H1 (cell line): ENCODE results near the gene ZNF8. TPM values are rescaled to one million over a fixed set of nuclear protein-coding genes. Genes with fewer than 3 reads are reported as not detected.

Source experiments
- CTCF ChIA-PET: fragments of 300-600 bp; sonication (Branson Sonifier 250); formaldehyde crosslinking; loops from one replicate; lab custom pipeline; 2021; ENCODE audit not compliant: partially characterized antibody; lab: Charles Lee
- POLR2A ChIA-PET: fragments of 300-600 bp; sonication (Branson Sonifier 250); formaldehyde crosslinking; loops from one replicate; lab custom pipeline; 2021; ENCODE audit warnings: inconsistent platforms; ENCODE audit not compliant: partially characterized antibody; lab: Charles Lee
- DNase-seq, 2 experiments: peaks; one replicate each; pipeline versions ENCODE4 v3.0.0 to v3.0.0-alpha.2; 2010 to 2022; ENCODE audit warnings: low spot score in 2 of 2, low read depth in 1 of 2, mixed read lengths in 1 of 2
- FAIRE-seq: peaks from 2 replicates; lab custom pipeline; 2011; peaks lifted over from hg19 to GRCh38; lab: Jason Lieb, UNC
- H2AFZ ChIP-seq: 2 replicates; pipeline ENCODE4 v1.8.1; 2012; ENCODE audit warnings: low read length, inconsistent platforms
- H2AK5ac ChIP-seq: 2 replicates; pipeline ENCODE4 v1.6.1; 2013; ENCODE audit warnings: low read depth, low read length
- H2BK120ac ChIP-seq: replicated peaks from 2 replicates; pipeline ENCODE3; 2013; ENCODE audit warnings: low read depth, low read length, inconsistent platforms
- H2BK12ac ChIP-seq: 2 replicates; pipeline ENCODE4 v1.6.1; 2013; ENCODE audit warnings: low read depth, low read length
- H2BK15ac ChIP-seq: 2 replicates; pipeline ENCODE4 v1.6.1; 2013; ENCODE audit warnings: low read length
- H2BK20ac ChIP-seq: 2 replicates; pipeline ENCODE4 v1.6.1; 2013; ENCODE audit warnings: low read length
- H2BK5ac ChIP-seq: 2 replicates; pipeline ENCODE4 v1.6.1; 2013; ENCODE audit warnings: low read depth, low read length
- H3K14ac ChIP-seq: 2 replicates; pipeline ENCODE4 v1.6.1; 2013; ENCODE audit warnings: inconsistent platforms; ENCODE audit not compliant: insufficient read length
- H3K18ac ChIP-seq: 2 replicates; pipeline ENCODE4 v1.6.1; 2013; ENCODE audit warnings: low read length; ENCODE audit errors: extremely low read depth
- H3K23ac ChIP-seq: 2 replicates; pipeline ENCODE4 v1.6.1; 2013; ENCODE audit warnings: inconsistent platforms; ENCODE audit not compliant: insufficient read length
- H3K23me2 ChIP-seq: 2 replicates; pipeline ENCODE4 v1.6.1; 2013; ENCODE audit warnings: low read depth, low read length
- H3K27ac ChIP-seq: 2 replicates; pipeline ENCODE4 v1.6.1; 2011; ENCODE audit warnings: low read depth, low read length, inconsistent platforms
- H3K27me3 ChIP-seq, 4 experiments: replicated peaks in 1 of 4; 1 replicate in 1 of 4; 2 replicates in 3 of 4; pipeline versions ENCODE4 v1.6.1 to v1.8.1; 2011 to 2013; ENCODE audit warnings: low read length in 3 of 4, mild to moderate bottlenecking in 3 of 4, inconsistent platforms in 2 of 4, mixed read lengths in 2 of 4, moderate library complexity in 1 of 4; ENCODE audit not compliant: control insufficient read depth in 3 of 4, insufficient read depth in 3 of 4; ENCODE audit errors: extremely low read depth in 1 of 4
- H3K36me3 ChIP-seq, 4 experiments: 2 replicates each; pipeline versions ENCODE4 v1.6.1 to v1.8.1; 2011 to 2013; ENCODE audit warnings: mild to moderate bottlenecking in 4 of 4, low read length in 3 of 4, moderate library complexity in 2 of 4, control low read depth in 1 of 4, inconsistent platforms in 1 of 4; ENCODE audit not compliant: insufficient read depth in 4 of 4, control insufficient read depth in 2 of 4
- H3K4ac ChIP-seq: replicated peaks from 2 replicates; pipeline ENCODE3; 2013; ENCODE audit warnings: low read length, low read depth, mixed read lengths, inconsistent platforms; ENCODE audit not compliant: insufficient read length
- H3K4me1 ChIP-seq, 4 experiments: replicated peaks in 1 of 4; 1 replicate in 1 of 4; 2 replicates in 3 of 4; pipeline versions ENCODE4 v1.6.1 to v1.8.1; 2011 to 2013; ENCODE audit warnings: low read length in 3 of 4, inconsistent platforms in 2 of 4, mixed read lengths in 1 of 4; ENCODE audit not compliant: insufficient read depth in 4 of 4, control insufficient read depth in 3 of 4
- H3K4me2 ChIP-seq, 2 experiments: 2 replicates each; pipeline versions ENCODE4 v1.6.1 to v1.8.1; 2011 to 2013; ENCODE audit warnings: low read depth in 2 of 2, low read length in 2 of 2, control low read depth in 1 of 2, inconsistent platforms in 1 of 2, mild to moderate bottlenecking in 1 of 2; ENCODE audit not compliant: insufficient read depth in 1 of 2
- H3K4me3 ChIP-seq, 4 experiments: fragments of 200-600, 300-600 bp in 1 of 4; sonication (generic), shearing (Covaris generic), sonication (Bioruptor Twin) in 1 of 4; 2 replicates each; pipeline versions ENCODE4 v1.5.1 to v1.8.1; 2011 to 2016; ENCODE audit warnings: low read length in 4 of 4, low read depth in 3 of 4, control low read depth in 2 of 4, inconsistent platforms in 2 of 4, mild to moderate bottlenecking in 2 of 4, mixed read lengths in 1 of 4, moderate library complexity in 1 of 4; ENCODE audit not compliant: insufficient read depth in 2 of 4; ENCODE audit errors: extremely low read depth in 1 of 4
- H3K56ac ChIP-seq: replicated peaks from 2 replicates; pipeline ENCODE3; 2013; ENCODE audit warnings: low read depth, mild to moderate bottlenecking, mixed read lengths, low read length, inconsistent platforms; ENCODE audit not compliant: insufficient read length
- H3K79me1 ChIP-seq: 2 replicates; pipeline ENCODE4 v1.6.1; 2013; ENCODE audit warnings: low read depth, low read length, control low read depth
- H3K79me2 ChIP-seq, 2 experiments: 2 replicates each; pipeline versions ENCODE4 v1.6.1 to v1.8.1; 2012 to 2013; ENCODE audit warnings: low read length in 2 of 2, mild to moderate bottlenecking in 2 of 2, inconsistent platforms in 1 of 2; ENCODE audit not compliant: insufficient read depth in 2 of 2, control insufficient read depth in 1 of 2
- H3K9ac ChIP-seq, 4 experiments: replicated peaks in 1 of 4; 1 replicate in 1 of 4; 2 replicates in 3 of 4; pipeline versions ENCODE4 v1.6.1 to v1.8.1; 2011 to 2013; ENCODE audit warnings: low read depth in 3 of 4, low read length in 3 of 4, control low read depth in 2 of 4, mild to moderate bottlenecking in 2 of 4, moderate library complexity in 2 of 4, inconsistent platforms in 1 of 4; ENCODE audit errors: extremely low read depth in 1 of 4
- H3K9me3 ChIP-seq, 2 experiments: 2 replicates each; pipeline versions ENCODE4 v1.6.1 to v1.8.1; 2012 to 2013; ENCODE audit warnings: mild to moderate bottlenecking in 2 of 2, moderate library complexity in 2 of 2, control low read depth in 1 of 2, inconsistent platforms in 1 of 2, low read depth in 1 of 2, low read length in 1 of 2, mixed read lengths in 1 of 2; ENCODE audit not compliant: insufficient read depth in 2 of 2
- H4K20me1 ChIP-seq, 2 experiments: replicated peaks in 1 of 2; 2 replicates each; pipeline versions ENCODE3 to v1.8.1; 2011 to 2013; ENCODE audit warnings: inconsistent platforms in 2 of 2, low read length in 2 of 2, mild to moderate bottlenecking in 1 of 2; ENCODE audit not compliant: insufficient read depth in 2 of 2, control insufficient read depth in 1 of 2
- H4K5ac ChIP-seq: 2 replicates; pipeline ENCODE4 v1.6.1; 2013; ENCODE audit warnings: low read length, low read depth, mixed read lengths, inconsistent platforms; ENCODE audit not compliant: insufficient read length
- H4K8ac ChIP-seq: 2 replicates; pipeline ENCODE4 v1.8.0; 2013; ENCODE audit warnings: mild to moderate bottlenecking, moderate library complexity, low read length, inconsistent platforms; ENCODE audit not compliant: insufficient read depth; ENCODE audit errors: extremely low read depth
- H4K91ac ChIP-seq: replicated peaks from 2 replicates; pipeline ENCODE3; 2013; ENCODE audit warnings: low read length, mixed read lengths, inconsistent platforms; ENCODE audit not compliant: insufficient read length
- HDAC2 ChIP-seq, 2 experiments: fragments of 300-600 bp in 1 of 2; sonication (generic) in 1 of 2; IDR thresholded peaks; 2 replicates each; pipeline ENCODE4 v1.6.1; 2011 to 2012; ENCODE audit warnings: low read depth in 2 of 2, low read length in 2 of 2, mild to moderate bottlenecking in 2 of 2, moderate library complexity in 2 of 2, borderline replicate concordance in 1 of 2, inconsistent platforms in 1 of 2
- MAFK ChIP-seq: IDR thresholded peaks from 2 replicates; pipeline ENCODE4 v1.6.1; 2012; ENCODE audit warnings: low read depth, mild to moderate bottlenecking, improper control_type of control experiment, low read length
- WGBS, 2 experiments: shearing (Covaris generic) in 1 of 2; methylation state at CpG; one replicate each; pipeline versions ENCODE4 v1.1.6 to v1.1.7; 2013 to 2015; ENCODE audit warnings: low lambda C conversion rate in 2 of 2, mixed read lengths in 2 of 2, inconsistent platforms in 1 of 2, low coverage in 1 of 2, missing lambda C conversion rate in 1 of 2; ENCODE audit not compliant: insufficient replicate concordance in 2 of 2, insufficient coverage in 1 of 2, insufficient read length in 1 of 2; ENCODE audit errors: extremely low coverage in 1 of 2, missing lambda C conversion rate in 1 of 2; 5-methylcytosine and 5-hydroxymethylcytosine counted together
- polyA plus RNA-seq, 7 experiments: library from polyadenylated mRNA; depleted of rRNA in 3 of 7; stranded (reverse) in 5 of 7; unstranded in 2 of 7; fragments of >200 nt in 5 of 7; fragments of 200-250 nt in 2 of 7; gene quantifications; 1 replicate in 5 of 7; 2 replicates in 1 of 7; 4 replicates in 1 of 7; pipeline versions ENCODE4 v1.2.1 to v1.2.3, GENCODE V29; 2011 to 2013; ENCODE audit warnings: missing spikeins in 2 of 7, mixed read lengths in 2 of 7
- total RNA-seq: library from RNA; stranded (reverse); fragmentation: NEBNext Ultra II Directional; extraction: Animal tissue kit (Norgen Biotek cat#: 25700); gene quantifications from 2 replicates; pipeline ENCODE4 v1.2.1, GENCODE V29; 2021

ZNF8 gene
- total and polyA plus RNA-seq, 2 of the 8 experiments (the other 6 are each of a cell fraction or from before 2014, with no cell fraction given): 9.2 to 21.5 TPM

DNA sequence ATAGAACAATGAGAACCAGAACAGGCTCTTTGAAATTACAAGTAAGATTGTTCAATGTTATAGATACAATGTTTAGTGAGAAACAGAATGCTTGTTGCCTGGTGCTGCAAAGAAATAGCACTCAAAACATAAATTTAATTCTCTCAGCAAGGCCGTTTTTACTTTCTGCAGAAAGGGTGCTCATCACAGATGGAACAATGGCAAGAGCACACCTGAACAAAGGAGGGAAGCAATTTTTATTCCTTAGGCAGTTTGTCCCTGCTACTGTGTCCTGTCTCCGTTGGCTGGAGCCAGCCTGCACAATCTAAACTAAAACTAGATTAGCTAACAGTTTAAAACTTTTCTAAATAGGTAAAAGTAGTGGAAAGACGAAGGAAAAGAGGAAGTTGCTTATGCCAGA, 10.4 kb upstream of the ZNF8 start:
- H4K5ac ChIP-seq: no peak overlapping the region
- no peak overlapping the region for H4K91ac ChIP-seq
- H4K20me1 ChIP-seq: no peaks in the 10 kb centered on the region
- H3K27ac ChIP-seq: no peak overlapping the region
- H3K23me2 ChIP-seq: no peaks in the 10 kb centered on the region
- no peak overlapping the region for H3K18ac ChIP-seq
- no peaks in the 10 kb centered on the region for H3K27me3 ChIP-seq
- no peak overlapping the region for H2AFZ ChIP-seq
- DNase-seq (no peak), FAIRE-seq (no peak)
- H3K9ac ChIP-seq: no peak overlapping the region
- H2BK15ac ChIP-seq: no peak overlapping the region
- H2AK5ac ChIP-seq: no peak overlapping the region
- TF ChIP-seq HDAC2 (IDR thresholded peaks at IDR 0.05; ENCODE audit: borderline replicate concordance in 1 of 2, low read depth in 2 of 2, low read length in 2 of 2) (no peak), MAFK (no peak)
- H3K23ac ChIP-seq: no peak overlapping the region
- no peak overlapping the region for H2BK20ac ChIP-seq
- CTCF ChIA-PET: interaction anchor here (0.6 to 1.0 kb wide), 4 partner anchors 25 to 862 kb away, joined by 3 to 4 read pairs (median 4); no protein-coding TSS in a partner anchor
- no peak overlapping the region for H2BK12ac ChIP-seq
- H3K36me3 ChIP-seq: peaks cover 2 to 40% (median 19%) of the 10 kb centered on the region in 4 experiments; a peak in 5 of 8 replicates
- no peak overlapping the region for H2BK5ac ChIP-seq
- peaks cover 32 to 44% of the 10 kb centered on the region in 2 experiments for H3K9me3 ChIP-seq
- no peak overlapping the region for H4K8ac ChIP-seq
- H3K4me1 ChIP-seq: no peaks in the 10 kb centered on the region
- POLR2A ChIA-PET: interaction anchor here (0.7 to 12.7 kb wide), 7 partner anchors 5 to 40 kb away, joined by 3 to 152 read pairs (median 6); partner anchors contain the start of genes ZNF544 and ZNF8
- no peak overlapping the region for H3K14ac ChIP-seq
- H3K4ac ChIP-seq: no peak overlapping the region
- H3K79me1 ChIP-seq: no peaks in the 10 kb centered on the region; the same call in 1 of the 2 replicates
- WGBS, 2 experiments: 87% methylated on average over 3 of the region's 3 CpGs; no CpG with 5 or more reads in 1 of the 2 experiments
- H3K4me3 ChIP-seq: no peak overlapping the region
- H3K4me2 ChIP-seq: no peak overlapping the region
- no peak overlapping the region for H2BK120ac ChIP-seq
- H3K79me2 ChIP-seq: no peaks in the 10 kb centered on the region
- no peak overlapping the region for H3K56ac ChIP-seq
